Breast epithelium (tissue), 3 donors: ENCODE measurements around the gene TNS1.

ENCODE experiments used
- POLR2A ChIP-seq: fragments of 450-650 bp; IDR thresholded peaks from one replicate; pipeline ENCODE4 v1.6.1; 2016; ENCODE audit warnings: antibody characterized with exemption, mild to moderate bottlenecking, moderate library complexity
- POLR2AphosphoS5 ChIP-seq, 3 donors: sonication (generic); formaldehyde crosslinking; IDR thresholded peaks; one replicate each; pipeline ENCODE4 v1.6.1; 2017; ENCODE audit warnings: antibody characterized with exemption in 3 of 3
- TF ChIP-seq, protein P1 (sequence below), 3 donors: fragments of 450-650 bp; IDR thresholded peaks; one replicate each; pipeline ENCODE4 v1.5.1; 2016 to 2017; ENCODE audit warnings: antibody characterized with exemption in 3 of 3, mild to moderate bottlenecking in 3 of 3, moderate library complexity in 3 of 3

GRCh38 chr2:217757108-217757463 is 245.7 kb downstream of the TNS1 start:
- TF ChIP-seq, protein P1, sequence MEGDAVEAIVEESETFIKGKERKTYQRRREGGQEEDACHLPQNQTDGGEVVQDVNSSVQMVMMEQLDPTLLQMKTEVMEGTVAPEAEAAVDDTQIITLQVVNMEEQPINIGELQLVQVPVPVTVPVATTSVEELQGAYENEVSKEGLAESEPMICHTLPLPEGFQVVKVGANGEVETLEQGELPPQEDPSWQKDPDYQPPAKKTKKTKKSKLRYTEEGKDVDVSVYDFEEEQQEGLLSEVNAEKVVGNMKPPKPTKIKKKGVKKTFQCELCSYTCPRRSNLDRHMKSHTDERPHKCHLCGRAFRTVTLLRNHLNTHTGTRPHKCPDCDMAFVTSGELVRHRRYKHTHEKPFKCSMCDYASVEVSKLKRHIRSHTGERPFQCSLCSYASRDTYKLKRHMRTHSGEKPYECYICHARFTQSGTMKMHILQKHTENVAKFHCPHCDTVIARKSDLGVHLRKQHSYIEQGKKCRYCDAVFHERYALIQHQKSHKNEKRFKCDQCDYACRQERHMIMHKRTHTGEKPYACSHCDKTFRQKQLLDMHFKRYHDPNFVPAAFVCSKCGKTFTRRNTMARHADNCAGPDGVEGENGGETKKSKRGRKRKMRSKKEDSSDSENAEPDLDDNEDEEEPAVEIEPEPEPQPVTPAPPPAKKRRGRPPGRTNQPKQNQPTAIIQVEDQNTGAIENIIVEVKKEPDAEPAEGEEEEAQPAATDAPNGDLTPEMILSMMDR (IDR thresholded peaks at IDR 0.05): no peak
- TF ChIP-seq POLR2A (no peak), POLR2AphosphoS5 (IDR thresholded peaks at IDR 0.05) (no peak)
